ENCODE measurements around the gene CYBB. TPM values are rescaled to one million over a fixed set of nuclear protein-coding genes. Genes with fewer than 3 reads are reported as not detected.

The CYBB gene
- total and polyA plus RNA-seq, 2 experiments from 2014 or later: 0.06 TPM; not detected in 1

- Mint-ChIP-seq H3K9me3 (no peaks in the 10 kb centered on the region), H3K4me3 (no peak overlapping the region), H3K4me1 (no peaks in the 10 kb centered on the region), H3K36me3 (ENCODE audit: low read depth) (no peaks in the 10 kb centered on the region), H3K27me3 (ENCODE audit: insufficient read depth, low read depth, poor library complexity) (no peaks in the 10 kb centered on the region), H3K27ac (no peak overlapping the region)
- H3K36me3 ChIP-seq (ENCODE audit: insufficient read depth): no peaks in the 10 kb centered on the region
- H3K4me1 ChIP-seq (ENCODE audit: insufficient read depth): no peaks in the 10 kb centered on the region
- no peaks in the 10 kb centered on the region for H3K27me3 ChIP-seq (ENCODE audit: insufficient read depth)
- no peaks in the 10 kb centered on the region for H3K9me2 ChIP-seq (ENCODE audit: insufficient read depth)
- no peak overlapping the region for H3K27ac ChIP-seq (ENCODE audit: low read depth)
- no peak for TF ChIP-seq CREB1 (CRISPR knock-in tag; IDR thresholded peaks at IDR 0.05; ENCODE audit: low read depth)
- no peak for TF ChIP-seq JUNB (IDR thresholded peaks at IDR 0.05; ENCODE audit: unreplicated experiment)
- H3K79me2 ChIP-seq (replicated peaks; ENCODE audit: insufficient read depth): no peaks in the 10 kb centered on the region
- H3F3A ChIP-seq (replicated peaks; ENCODE audit: low read depth): no peaks in the 10 kb centered on the region
- DNase-seq (ENCODE audit: low spot score): no peak
- H2AFZ ChIP-seq: no peak overlapping the region
- no peaks in the 10 kb centered on the region for H4K20me1 ChIP-seq (replicated peaks; ENCODE audit: insufficient read depth)
- ATAC-seq: no peak
- no peak overlapping the region for H3K4me2 ChIP-seq
- H3K4me3 ChIP-seq: no peak overlapping the region
These were observed 26.9 kb upstream of the CYBB start for GRCh38 chrX:37752936-37753335.

DNA sequence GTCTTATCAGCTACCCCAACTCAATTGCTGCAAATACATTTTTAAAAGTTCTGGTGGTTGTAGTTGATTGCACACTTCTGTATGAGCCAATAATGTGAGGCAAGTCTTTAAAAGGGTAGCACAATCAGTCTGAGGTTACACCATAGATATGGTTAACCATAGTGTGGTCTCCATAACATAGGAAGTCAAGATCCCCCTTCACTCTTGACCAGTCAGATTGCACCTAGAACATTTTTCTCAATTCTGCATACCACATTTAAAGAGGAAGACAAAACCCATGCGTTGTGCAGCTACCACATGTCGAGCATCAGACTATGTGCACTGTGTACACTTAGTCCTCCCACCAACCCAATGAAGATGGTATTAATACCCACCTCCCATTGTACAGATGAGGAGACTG lies 26.5 kb upstream of the CYBB start:
- Histone ChIP-seq H2AFZ (no peak overlapping the region), H3K4me2 (no peak overlapping the region), H3K4me1 (ENCODE audit: insufficient read depth) (no peaks in the 10 kb centered on the region), H3K9me2 (ENCODE audit: insufficient read depth) (no peaks in the 10 kb centered on the region), H3F3A (replicated peaks; ENCODE audit: low read depth) (no peaks in the 10 kb centered on the region), H3K27ac (ENCODE audit: low read depth) (no peak overlapping the region), H3K27me3 (ENCODE audit: insufficient read depth) (no peaks in the 10 kb centered on the region), H3K79me2 (replicated peaks; ENCODE audit: insufficient read depth) (no peaks in the 10 kb centered on the region), H4K20me1 (replicated peaks; ENCODE audit: insufficient read depth) (no peaks in the 10 kb centered on the region), H3K36me3 (ENCODE audit: insufficient read depth) (no peaks in the 10 kb centered on the region), H3K4me3 (no peak overlapping the region)
- TF ChIP-seq, protein P1, sequence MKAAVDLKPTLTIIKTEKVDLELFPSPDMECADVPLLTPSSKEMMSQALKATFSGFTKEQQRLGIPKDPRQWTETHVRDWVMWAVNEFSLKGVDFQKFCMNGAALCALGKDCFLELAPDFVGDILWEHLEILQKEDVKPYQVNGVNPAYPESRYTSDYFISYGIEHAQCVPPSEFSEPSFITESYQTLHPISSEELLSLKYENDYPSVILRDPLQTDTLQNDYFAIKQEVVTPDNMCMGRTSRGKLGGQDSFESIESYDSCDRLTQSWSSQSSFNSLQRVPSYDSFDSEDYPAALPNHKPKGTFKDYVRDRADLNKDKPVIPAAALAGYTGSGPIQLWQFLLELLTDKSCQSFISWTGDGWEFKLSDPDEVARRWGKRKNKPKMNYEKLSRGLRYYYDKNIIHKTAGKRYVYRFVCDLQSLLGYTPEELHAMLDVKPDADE (IDR thresholded peaks at IDR 0.05): no peak
- no peak for TF ChIP-seq ZNF114 (CRISPR knock-in tag; IDR thresholded peaks at IDR 0.05)
- Mint-ChIP-seq H3K36me3 (ENCODE audit: low read depth) (no peaks in the 10 kb centered on the region), H3K4me3 (no peak overlapping the region), H3K27me3 (ENCODE audit: insufficient read depth, low read depth, poor library complexity) (no peaks in the 10 kb centered on the region), H3K27ac (no peak overlapping the region), H3K9me3 (no peaks in the 10 kb centered on the region), H3K4me1 (no peaks in the 10 kb centered on the region)
- no peak for ATAC-seq
- no peak for DNase-seq (ENCODE audit: low spot score)

DNA sequence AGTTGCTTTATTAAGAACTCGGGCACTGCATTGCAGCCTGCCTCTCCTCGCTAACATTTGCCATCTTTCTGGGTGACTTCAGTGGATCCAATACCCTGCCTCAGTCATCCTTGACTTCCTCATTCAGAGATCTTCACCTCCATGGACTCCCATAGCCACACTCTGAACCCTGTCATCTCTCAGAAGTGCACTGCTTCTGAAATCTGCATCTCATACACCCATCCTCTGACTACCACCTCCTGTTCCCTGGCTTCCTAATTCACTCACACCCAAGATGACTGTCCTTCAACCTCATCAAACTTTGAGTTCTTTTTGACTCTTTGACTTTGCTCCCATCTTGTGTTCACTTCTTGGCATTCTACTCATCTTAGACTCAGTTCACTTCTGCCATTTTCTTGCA lies 25.3 kb upstream of the CYBB start:
- TF ChIP-seq, protein P1 (IDR thresholded peaks at IDR 0.05): no peak
- no peak for TF ChIP-seq JUNB (IDR thresholded peaks at IDR 0.05; ENCODE audit: unreplicated experiment)
- TF ChIP-seq ZNF331 (CRISPR knock-in tag; IDR thresholded peaks at IDR 0.05; ENCODE audit: low read depth): no peak
- no peak for TF ChIP-seq EZH2 (IDR thresholded peaks at IDR 0.05; ENCODE audit: low read depth, unreplicated experiment)
- H3K36me3 ChIP-seq (ENCODE audit: insufficient read depth): no peaks in the 10 kb centered on the region
- H2AFZ ChIP-seq: no peak overlapping the region
- H3F3A ChIP-seq (replicated peaks; ENCODE audit: low read depth): no peaks in the 10 kb centered on the region
- no peak overlapping the region for H3K27ac ChIP-seq (ENCODE audit: low read depth)
- no peaks in the 10 kb centered on the region for H3K4me1 ChIP-seq (ENCODE audit: insufficient read depth)
- no peak for DNase-seq (ENCODE audit: low spot score)
- H3K4me3 ChIP-seq: no peak overlapping the region
- H3K9me2 ChIP-seq (ENCODE audit: insufficient read depth): no peaks in the 10 kb centered on the region
- no peak overlapping the region for H3K27ac Mint-ChIP-seq
- H3K4me3 Mint-ChIP-seq: no peak overlapping the region
- H3K36me3 Mint-ChIP-seq (ENCODE audit: low read depth): no peaks in the 10 kb centered on the region
- no peak overlapping the region for H3K4me2 ChIP-seq
- no peaks in the 10 kb centered on the region for H3K79me2 ChIP-seq (replicated peaks; ENCODE audit: insufficient read depth)
- no peaks in the 10 kb centered on the region for H3K27me3 Mint-ChIP-seq (ENCODE audit: insufficient read depth, low read depth, poor library complexity)
- H3K4me1 Mint-ChIP-seq: no peaks in the 10 kb centered on the region
- no peaks in the 10 kb centered on the region for H4K20me1 ChIP-seq (replicated peaks; ENCODE audit: insufficient read depth)
- H3K9me3 Mint-ChIP-seq: no peaks in the 10 kb centered on the region
- no peak for ATAC-seq
- H3K27me3 ChIP-seq (ENCODE audit: insufficient read depth): no peaks in the 10 kb centered on the region
